ENCODE results near the gene SKIDA1. TPM values are rescaled to one million over a fixed set of nuclear protein-coding genes. Genes with fewer than 3 reads are reported as not detected.
A peak's percentile ranks its signal among the peaks of the same experiment; 100 is the strongest.

Gene SKIDA1
- total and polyA plus RNA-seq, 2 experiments from 2014 or later = 1.5 to 3.5 TPM

GRCh38 chr10:21514129-21514817, 11.2 kb downstream of the SKIDA1 start:
- Histone ChIP-seq H3K9me2 (ENCODE audit: insufficient read depth) (no peaks in the 10 kb centered on the region), H3K79me2 (replicated peaks; ENCODE audit: insufficient read depth) (peaks cover 5% of the 10 kb centered on the region; the same call in 1 of the 2 replicates), H2AFZ (no peak overlapping the region), H3K4me3 (peak overlapping the region; percentile 60), H3F3A (replicated peaks; ENCODE audit: low read depth) (peaks cover 19% of the 10 kb centered on the region), H4K20me1 (replicated peaks; ENCODE audit: insufficient read depth) (no peaks in the 10 kb centered on the region; the same call in 1 of the 2 replicates), H3K4me1 (ENCODE audit: insufficient read depth) (peaks cover 64% of the 10 kb centered on the region), H3K36me3 (ENCODE audit: insufficient read depth) (no peaks in the 10 kb centered on the region), H3K4me2 (peak overlapping the region; percentile 85), H3K27me3 (ENCODE audit: insufficient read depth) (peaks cover 48% of the 10 kb centered on the region), H3K27ac (ENCODE audit: low read depth) (no peak overlapping the region)
- Mint-ChIP-seq H3K4me1 (peaks cover 68% of the 10 kb centered on the region), H3K27me3 (ENCODE audit: insufficient read depth, low read depth, poor library complexity) (peaks cover 34% of the 10 kb centered on the region), H3K27ac (no peak overlapping the region), H3K4me3 (peak overlapping the region; percentile 84), H3K9me3 (no peaks in the 10 kb centered on the region; the same call in 2 of the 3 replicates), H3K36me3 (ENCODE audit: low read depth) (no peaks in the 10 kb centered on the region)
- no peak for ATAC-seq
- TF ChIP-seq REST (IDR thresholded peaks at IDR 0.05; ENCODE audit: unreplicated experiment) = no peak
- no peak for TF ChIP-seq ZNF114 (CRISPR knock-in tag; IDR thresholded peaks at IDR 0.05)
- no peak for TF ChIP-seq NANOG (IDR thresholded peaks at IDR 0.05; ENCODE audit: borderline replicate concordance)
- TF ChIP-seq ZNF462 (CRISPR knock-in tag; IDR thresholded peaks at IDR 0.05) = no peak
- no peak for TF ChIP-seq EZH2 (IDR thresholded peaks at IDR 0.05; ENCODE audit: low read depth, unreplicated experiment)
- TF ChIP-seq POLR2AphosphoS5 (IDR thresholded peaks at IDR 0.05; ENCODE audit: low read depth) = no peak
- TF ChIP-seq JUNB (IDR thresholded peaks at IDR 0.05; ENCODE audit: unreplicated experiment) = no peak
- no peak for TF ChIP-seq STAT1 (IDR thresholded peaks at IDR 0.05; ENCODE audit: unreplicated experiment)
- DNase-seq (ENCODE audit: low spot score) = no peak
